ENCODE results near the gene PAK4. TPM values are rescaled to one million over a fixed set of nuclear protein-coding genes. Genes with fewer than 3 reads are reported as not detected.
"Not testable (repeated sequence)": the region's sequence is repeated elsewhere in the genome, so short reads cannot be mapped to it uniquely, and the experiment has no call there.

Gene PAK4
- total RNA-seq, 3 donors from 2014 or later (not counting 1 experiment from before 2014, with no cell fraction given): 6.7 to 13.4 (median 11.8) TPM

GRCh38 chr19:39142630-39143029 is 17.0 kb downstream of the PAK4 start:
- peak overlapping the region in 1 of 2 donors; percentile 35 for H3K27ac Mint-ChIP-seq
- 78% methylated on average over 5 of the region's 5 CpGs for WGBS (ENCODE audit: insufficient coverage)
- ATAC-seq: no peak

GRCh38 chr19:39143757-39144289 is 18.2 kb downstream of the PAK4 start:
- H3K9me3 ChIP-seq (ENCODE audit: control insufficient read depth, insufficient read depth, low read length); H3K4me3 Mint-ChIP-seq; intact Hi-C loops (cut with micrococcal nuclease); ATAC-seq; H3K9me3 Mint-ChIP-seq; H3K4me3 ChIP-seq (ENCODE audit: low read length); H3K36me3 ChIP-seq (ENCODE audit: control insufficient read depth, insufficient read depth, low read length); H3K27me3 Mint-ChIP-seq (ENCODE audit: low read depth in 2 of 2); H3K27ac ChIP-seq (ENCODE audit: low read length); H3K36me3 Mint-ChIP-seq; H3K27me3 ChIP-seq (ENCODE audit: control insufficient read depth, insufficient read depth, low read length); DNase-seq: not testable (repeated sequence)
- peaks cover 14% of the 10 kb centered on the region for H3K4me1 ChIP-seq (ENCODE audit: control insufficient read depth, insufficient read depth, low read length)
- WGBS (ENCODE audit: insufficient coverage): 89% methylated on average over 5 of the region's 5 CpGs
- H3K4me1 Mint-ChIP-seq: peaks cover 48 to 57% of the 10 kb centered on the region in 2 donors
- H3K27ac Mint-ChIP-seq: peak overlapping the region in 1 of 2 donors; percentile 57

More at GRCh38 chr19:39142630-39143029, 17.0 kb downstream of the PAK4 start:
- H3K27me3 Mint-ChIP-seq (ENCODE audit: low read depth in 2 of 2): no peaks in the 10 kb centered on the region
- H3K4me1 ChIP-seq (ENCODE audit: control insufficient read depth, insufficient read depth, low read length): peaks cover 14% of the 10 kb centered on the region
- H3K4me3 ChIP-seq (ENCODE audit: low read length): no peak overlapping the region
- peaks cover 41 to 51% of the 10 kb centered on the region in 2 donors for H3K4me1 Mint-ChIP-seq
- no peaks in the 10 kb centered on the region for H3K9me3 ChIP-seq (ENCODE audit: control insufficient read depth, insufficient read depth, low read length)
- no peaks in the 10 kb centered on the region for H3K36me3 ChIP-seq (ENCODE audit: control insufficient read depth, insufficient read depth, low read length)
- no peak for DNase-seq
- TF ChIP-seq CTCF (IDR thresholded peaks at IDR 0.05): no peak
- intact Hi-C loops (cut with micrococcal nuclease): no loop called here
- no peaks in the 10 kb centered on the region for H3K27me3 ChIP-seq (ENCODE audit: control insufficient read depth, insufficient read depth, low read length)
- H3K4me3 Mint-ChIP-seq: no peak overlapping the region
- no peaks in the 10 kb centered on the region for H3K9me3 Mint-ChIP-seq
- H3K27ac ChIP-seq (ENCODE audit: low read length): no peak overlapping the region
- H3K36me3 Mint-ChIP-seq: no peaks in the 10 kb centered on the region

GRCh38 chr19:39144290-39145071 is 18.9 kb downstream of the PAK4 start:
- Mint-ChIP-seq H3K36me3 (no peaks in the 10 kb centered on the region), H3K27me3 (ENCODE audit: low read depth in 2 of 2) (no peaks in the 10 kb centered on the region), H3K4me1 (peaks cover 54 to 59% of the 10 kb centered on the region in 2 donors), H3K4me3 (no peak overlapping the region), H3K27ac (peak overlapping the region in 1 of 2 donors; percentile 57), H3K9me3 (no peaks in the 10 kb centered on the region)
- Histone ChIP-seq H3K27ac (ENCODE audit: low read length) (no peak overlapping the region), H3K4me1 (ENCODE audit: control insufficient read depth, insufficient read depth, low read length) (peaks cover 14% of the 10 kb centered on the region), H3K4me3 (ENCODE audit: low read length) (no peak overlapping the region), H3K36me3 (ENCODE audit: control insufficient read depth, insufficient read depth, low read length) (no peaks in the 10 kb centered on the region), H3K9me3 (ENCODE audit: control insufficient read depth, insufficient read depth, low read length) (no peaks in the 10 kb centered on the region), H3K27me3 (ENCODE audit: control insufficient read depth, insufficient read depth, low read length) (no peaks in the 10 kb centered on the region)
- TF ChIP-seq CTCF (IDR thresholded peaks at IDR 0.05): no peak
- intact Hi-C loops (cut with micrococcal nuclease): no loop called here
- DNase-seq (no peak), ATAC-seq (peak in 2 of 3 donors; percentile 31 to 43)
- WGBS (ENCODE audit: insufficient coverage): 46% methylated on average over 14 of the region's 14 CpGs

GRCh38 chr19:39145180-39145953 is 19.8 kb downstream of the PAK4 start:
- H3K4me3 ChIP-seq (ENCODE audit: low read length): no peak overlapping the region
- no peaks in the 10 kb centered on the region for H3K27me3 ChIP-seq (ENCODE audit: control insufficient read depth, insufficient read depth, low read length)
- WGBS (ENCODE audit: insufficient coverage): 56% methylated on average over 26 of the region's 26 CpGs
- intact Hi-C loops (cut with micrococcal nuclease): no loop called here
- Mint-ChIP-seq H3K4me3 (no peak overlapping the region), H3K9me3 (no peaks in the 10 kb centered on the region), H3K27me3 (ENCODE audit: low read depth in 2 of 2) (no peaks in the 10 kb centered on the region), H3K4me1 (peaks cover 58 to 68% of the 10 kb centered on the region in 2 donors), H3K36me3 (no peaks in the 10 kb centered on the region), H3K27ac (peak overlapping the region in 1 of 2 donors; percentile 57)
- DNase-seq (no peak), ATAC-seq (peak in 1 of 3 donors; percentile 27)
- H3K4me1 ChIP-seq (ENCODE audit: control insufficient read depth, insufficient read depth, low read length): peaks cover 18% of the 10 kb centered on the region
- H3K36me3 ChIP-seq (ENCODE audit: control insufficient read depth, insufficient read depth, low read length): no peaks in the 10 kb centered on the region
- TF ChIP-seq CTCF (IDR thresholded peaks at IDR 0.05): no peak
- no peak overlapping the region for H3K27ac ChIP-seq (ENCODE audit: low read length)
- H3K9me3 ChIP-seq (ENCODE audit: control insufficient read depth, insufficient read depth, low read length): no peaks in the 10 kb centered on the region
